GM12865 (cell line): Measurements from ENCODE around the gene RPL13A.
"Not testable (repeated sequence)": the region's sequence is repeated elsewhere in the genome, so short reads cannot be mapped to it uniquely, and the experiment has no call there.

Experiments
- DNase-seq: peaks from one replicate; pipeline ENCODE4 v3.0.0; 2010; ENCODE audit warnings: low read depth
- H3K4me3 ChIP-seq: 2 replicates; pipeline ENCODE4 v1.5.1; 2011; ENCODE audit warnings: mild to moderate bottlenecking, low read depth, low read length, control low read depth
- CTCF ChIP-seq: IDR thresholded peaks from 2 replicates; pipeline ENCODE4 v1.5.1; 2011; ENCODE audit warnings: low read length, control low read depth, low read depth, inconsistent platforms; ENCODE audit not compliant: insufficient read depth; ENCODE audit errors: missing control alignments

RPL13A gene

GRCh38 chr19:49468199-49468598 is 19.2 kb upstream of the RPL13A start:
- no peak for DNase-seq
- no peak overlapping the region for H3K4me3 ChIP-seq
- no peak for TF ChIP-seq CTCF

DNA sequence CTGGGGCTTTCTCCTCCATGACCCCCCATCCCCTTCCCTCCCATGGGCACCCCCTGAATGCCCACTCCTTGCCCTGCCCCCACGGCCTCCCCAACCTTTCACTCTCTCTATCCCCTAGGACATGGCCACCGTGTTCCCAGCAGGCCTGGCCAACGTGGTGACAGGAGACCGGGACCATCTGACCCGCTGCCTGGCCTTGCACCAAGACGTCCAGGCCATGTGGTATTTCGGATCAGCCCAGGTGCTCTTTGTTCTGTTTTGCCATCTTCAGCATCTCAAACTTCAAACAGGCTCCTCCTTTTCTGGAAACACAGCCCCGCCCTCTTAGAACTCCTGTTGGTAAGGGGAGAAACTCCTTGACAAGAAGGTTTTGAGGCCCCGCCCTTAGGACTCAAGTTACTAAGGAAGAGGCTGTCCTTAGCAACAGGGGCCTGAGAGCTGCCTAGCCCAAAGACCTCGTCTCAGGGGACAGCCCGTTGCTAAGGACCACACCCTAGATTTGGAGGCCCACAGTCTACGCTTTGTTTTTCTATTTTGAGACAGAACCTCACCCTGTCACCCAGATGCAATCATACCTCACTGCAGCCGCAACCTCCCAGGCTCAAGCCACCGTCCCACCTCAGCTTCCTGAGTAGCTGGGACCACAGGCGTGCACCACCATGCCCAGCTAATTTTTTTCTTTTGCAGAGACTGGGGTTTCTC is 18.5 kb upstream of the RPL13A start:
- H3K4me3 ChIP-seq = no peak overlapping the region
- no peak for TF ChIP-seq CTCF
- peak; percentile 98 for DNase-seq

- no peak overlapping the region for H3K4me3 ChIP-seq
- peak; percentile 96 for DNase-seq
- TF ChIP-seq CTCF = peak; percentile 83
Measured at GRCh38 chr19:49469828-49470614, 17.4 kb upstream of the RPL13A start.

DNA sequence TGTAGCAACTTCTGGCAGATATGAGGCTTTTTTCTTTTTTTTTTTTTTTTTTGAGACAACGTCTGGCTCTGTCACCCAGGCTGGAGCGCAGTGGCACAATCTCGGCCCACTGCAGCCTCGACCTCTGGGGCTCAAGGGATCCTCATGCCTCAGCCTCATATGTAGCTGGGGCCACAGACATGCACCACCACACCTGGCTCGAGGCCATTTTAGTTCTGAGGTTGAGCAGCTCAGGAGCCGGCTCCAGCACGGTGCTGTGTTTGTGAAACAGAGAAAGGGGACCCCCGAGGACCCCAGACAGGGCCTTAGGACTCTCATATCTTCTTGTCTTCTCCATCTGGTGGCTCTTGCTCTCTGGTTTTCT is 16.8 kb upstream of the RPL13A start:
- DNase-seq = no peak
- TF ChIP-seq CTCF = no peak
- H3K4me3 ChIP-seq = no peak overlapping the region

DNA sequence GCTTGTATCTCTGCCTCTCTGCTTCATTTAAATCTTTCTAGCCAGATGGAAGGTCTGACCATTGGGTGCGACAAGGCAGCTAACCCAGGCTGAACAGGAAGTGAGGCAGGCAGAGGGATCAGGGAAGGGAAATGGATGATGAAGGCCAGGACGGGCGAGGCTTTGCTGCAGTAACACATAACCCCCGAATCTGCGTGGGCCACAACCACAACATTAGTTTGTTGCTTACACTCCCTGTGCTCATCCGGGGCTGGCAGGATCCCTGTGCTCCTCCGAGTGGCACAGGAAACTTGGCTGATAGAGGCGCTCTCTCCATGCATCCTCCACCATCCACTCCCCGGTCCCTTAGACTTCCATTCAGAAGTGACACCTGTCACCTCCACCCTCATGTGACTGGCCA is 14.5 kb upstream of the RPL13A start:
- no peak for DNase-seq
- no peak for TF ChIP-seq CTCF

DNA sequence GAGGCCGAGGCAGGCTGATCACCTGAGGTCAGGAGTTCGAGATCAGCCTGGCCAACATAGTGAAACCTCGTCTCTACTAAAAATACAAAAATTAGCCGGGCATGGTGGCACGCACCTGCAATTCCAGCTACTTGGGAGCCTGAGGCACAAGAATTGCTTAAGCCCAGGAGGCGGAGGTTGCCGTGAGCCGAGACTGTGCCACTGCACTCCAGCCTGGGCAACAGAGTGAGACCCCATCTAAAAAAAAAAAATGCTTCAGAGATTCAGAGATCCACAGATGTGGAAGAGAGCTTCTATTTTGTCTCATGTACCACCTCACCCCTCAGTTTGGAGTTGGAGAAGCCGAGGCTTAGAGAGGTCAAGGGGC is 13.9 kb upstream of the RPL13A start:
- DNase-seq = not testable (repeated sequence)
- H3K4me3 ChIP-seq = peak overlapping the region; percentile 67

More for the DNA sequence above, 14.5 kb upstream of the RPL13A start:
- no peak overlapping the region for H3K4me3 ChIP-seq

- peak; percentile 98 for TF ChIP-seq CTCF
- H3K4me3 ChIP-seq = peak within 1 kb of the TSS; percentile 67
- peak; percentile 93 for DNase-seq
Measured at GRCh38 chr19:49473868-49474541, 13.4 kb upstream of the RPL13A start, which contains the start of gene FLT3LG. Gene FLT3LG, plus strand, starts transcription at chr19:49474215. Its CDS starts 425 bp downstream, at chr19:49474640.
